OCI-LY3 (cell line): ENCODE data around the gene ARHGAP26.

ENCODE experiments used
- H2AFZ ChIP-seq: fragments of 200-600, 300-600 bp; shearing (Covaris generic); 2 replicates; pipeline ENCODE4 v1.6.0; 2014; ENCODE audit warnings: antibody characterized with exemption, low read depth, low read length
- H3K27ac ChIP-seq: fragments of 200-600, 300-600 bp; sonication (generic); 2 replicates; pipeline ENCODE4 v1.5.1; 2014; ENCODE audit warnings: mild to moderate bottlenecking, low read length, moderate library complexity, mixed read lengths
- H3K27me3 ChIP-seq: fragments of 200-600, 300-600 bp; sonication (generic); 2 replicates; pipeline ENCODE4 v1.6.1; 2014; ENCODE audit warnings: low read depth, low read length, mixed read lengths
- H3K36me3 ChIP-seq: fragments of 200-600, 300-600 bp; sonication (generic); replicated peaks from 2 replicates; pipeline ENCODE3; 2014; ENCODE audit warnings: low read depth, low read length, mixed read lengths
- H3K4me1 ChIP-seq: fragments of 300-600, 200-600 bp; sonication (generic); 2 replicates; pipeline ENCODE4 v1.6.1; 2014; ENCODE audit warnings: low read length, mixed read lengths
- H3K4me2 ChIP-seq: fragments of 200-600, 300-600 bp; sonication (generic); 2 replicates; pipeline ENCODE4 v1.6.1; 2014; ENCODE audit warnings: low read length, mixed read lengths
- H3K4me3 ChIP-seq: fragments of 300-600, 200-600 bp; sonication (generic); 2 replicates; pipeline ENCODE4 v1.5.1; 2014; ENCODE audit warnings: antibody characterized with exemption, mild to moderate bottlenecking, low read length, moderate library complexity
- H3K79me2 ChIP-seq: fragments of 300-600, 200-600 bp; shearing (Covaris generic); 2 replicates; pipeline ENCODE4 v1.6.1; 2014; ENCODE audit warnings: mild to moderate bottlenecking, low read length, mixed read lengths
- H3K9ac ChIP-seq: fragments of 300-600, 200-600 bp; shearing (Covaris generic); 2 replicates; pipeline ENCODE4 v1.6.0; 2014; ENCODE audit warnings: mild to moderate bottlenecking, low read length, moderate library complexity
- H3K9me3 ChIP-seq: fragments of 200-600, 300-600 bp; shearing (Covaris generic); 2 replicates; pipeline ENCODE4 v1.6.1; 2014; ENCODE audit warnings: low read length, mixed read lengths; ENCODE audit not compliant: insufficient read depth
- H4K20me1 ChIP-seq: fragments of 200-600, 300-600 bp; sonication (generic); 2 replicates; pipeline ENCODE4 v1.6.1; 2016; ENCODE audit warnings: low read length, mixed read lengths; ENCODE audit not compliant: insufficient read depth
- EZH2phosphoT487 ChIP-seq: fragments of 200-600 bp; shearing (Covaris generic); IDR thresholded peaks from 2 replicates; pipeline ENCODE4 v1.6.1; 2018; ENCODE audit warnings: antibody characterized with exemption, mixed run types, low read depth
- TF ChIP-seq, protein P1 (sequence below): fragments of 200-600, 300-600 bp; sonication (generic); IDR thresholded peaks from 2 replicates; pipeline ENCODE4 v1.5.1; 2014; ENCODE audit warnings: antibody characterized with exemption, low read length, low read depth

The ARHGAP26 gene

GRCh38 chr5:143129910-143130612 lies 359.9 kb downstream of the ARHGAP26 start:
- Histone ChIP-seq H3K9ac (no peak overlapping the region), H3K36me3 (no peaks in the 10 kb centered on the region), H3K27me3 (no peaks in the 10 kb centered on the region), H3K9me3 (no peaks in the 10 kb centered on the region), H3K79me2 (no peaks in the 10 kb centered on the region), H3K4me3 (no peak overlapping the region), H3K4me2 (no peak overlapping the region), H3K4me1 (peaks cover 9% of the 10 kb centered on the region), H3K27ac (no peak overlapping the region), H2AFZ (no peak overlapping the region), H4K20me1 (no peaks in the 10 kb centered on the region)
- TF ChIP-seq, protein P1, sequence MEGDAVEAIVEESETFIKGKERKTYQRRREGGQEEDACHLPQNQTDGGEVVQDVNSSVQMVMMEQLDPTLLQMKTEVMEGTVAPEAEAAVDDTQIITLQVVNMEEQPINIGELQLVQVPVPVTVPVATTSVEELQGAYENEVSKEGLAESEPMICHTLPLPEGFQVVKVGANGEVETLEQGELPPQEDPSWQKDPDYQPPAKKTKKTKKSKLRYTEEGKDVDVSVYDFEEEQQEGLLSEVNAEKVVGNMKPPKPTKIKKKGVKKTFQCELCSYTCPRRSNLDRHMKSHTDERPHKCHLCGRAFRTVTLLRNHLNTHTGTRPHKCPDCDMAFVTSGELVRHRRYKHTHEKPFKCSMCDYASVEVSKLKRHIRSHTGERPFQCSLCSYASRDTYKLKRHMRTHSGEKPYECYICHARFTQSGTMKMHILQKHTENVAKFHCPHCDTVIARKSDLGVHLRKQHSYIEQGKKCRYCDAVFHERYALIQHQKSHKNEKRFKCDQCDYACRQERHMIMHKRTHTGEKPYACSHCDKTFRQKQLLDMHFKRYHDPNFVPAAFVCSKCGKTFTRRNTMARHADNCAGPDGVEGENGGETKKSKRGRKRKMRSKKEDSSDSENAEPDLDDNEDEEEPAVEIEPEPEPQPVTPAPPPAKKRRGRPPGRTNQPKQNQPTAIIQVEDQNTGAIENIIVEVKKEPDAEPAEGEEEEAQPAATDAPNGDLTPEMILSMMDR: no peak

DNA sequence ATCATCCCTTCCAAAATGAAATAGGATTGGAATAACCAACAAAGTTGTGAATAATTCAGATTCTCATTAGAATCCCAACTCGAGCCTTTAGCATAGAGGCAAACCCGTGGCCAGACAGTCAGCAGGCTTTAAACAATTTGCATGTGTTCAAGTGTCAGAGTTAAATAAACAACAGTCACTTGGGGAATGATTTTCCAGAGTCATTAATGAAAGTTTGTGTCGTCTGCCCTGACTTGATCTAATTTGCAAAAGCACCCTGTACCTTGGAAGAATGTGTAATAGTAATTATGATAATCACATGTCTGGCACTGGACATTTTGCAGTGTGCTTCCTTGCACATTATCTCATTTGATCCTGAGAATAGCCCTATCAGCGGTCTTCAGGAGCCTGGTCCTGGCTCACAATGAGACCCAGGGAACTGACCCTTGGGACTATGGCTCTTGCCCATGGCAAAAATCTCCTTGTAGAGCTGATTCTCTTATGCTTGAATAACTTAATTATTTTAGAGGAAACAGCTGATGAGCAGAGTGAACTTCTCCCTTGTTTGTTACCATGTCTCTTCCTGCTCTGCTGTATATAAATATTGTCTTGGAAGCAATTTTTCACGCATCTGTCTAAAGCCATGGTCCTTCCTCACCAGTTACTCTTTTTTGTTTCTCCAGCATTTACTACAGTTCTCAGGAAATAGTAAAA lies 360.6 kb downstream of the ARHGAP26 start:
- TF ChIP-seq EZH2phosphoT487: no peak
- TF ChIP-seq, protein P1: no peak
- Histone ChIP-seq H3K27me3 (no peaks in the 10 kb centered on the region), H3K4me1 (peaks cover 13% of the 10 kb centered on the region), H4K20me1 (no peaks in the 10 kb centered on the region), H3K9ac (no peak overlapping the region), H3K79me2 (no peaks in the 10 kb centered on the region), H3K4me2 (no peak overlapping the region), H3K36me3 (no peaks in the 10 kb centered on the region), H2AFZ (no peak overlapping the region), H3K9me3 (no peaks in the 10 kb centered on the region), H3K27ac (no peak overlapping the region), H3K4me3 (no peak overlapping the region)

GRCh38 chr5:143131972-143132371 lies 361.8 kb downstream of the ARHGAP26 start:
- Histone ChIP-seq H3K79me2 (no peaks in the 10 kb centered on the region), H3K4me1 (peaks cover 13% of the 10 kb centered on the region), H3K36me3 (no peaks in the 10 kb centered on the region), H2AFZ (no peak overlapping the region), H3K9me3 (no peaks in the 10 kb centered on the region), H3K27me3 (no peaks in the 10 kb centered on the region), H3K4me2 (no peak overlapping the region), H3K9ac (no peak overlapping the region), H4K20me1 (no peaks in the 10 kb centered on the region), H3K4me3 (no peak overlapping the region), H3K27ac (no peak overlapping the region)
- TF ChIP-seq EZH2phosphoT487: no peak

DNA sequence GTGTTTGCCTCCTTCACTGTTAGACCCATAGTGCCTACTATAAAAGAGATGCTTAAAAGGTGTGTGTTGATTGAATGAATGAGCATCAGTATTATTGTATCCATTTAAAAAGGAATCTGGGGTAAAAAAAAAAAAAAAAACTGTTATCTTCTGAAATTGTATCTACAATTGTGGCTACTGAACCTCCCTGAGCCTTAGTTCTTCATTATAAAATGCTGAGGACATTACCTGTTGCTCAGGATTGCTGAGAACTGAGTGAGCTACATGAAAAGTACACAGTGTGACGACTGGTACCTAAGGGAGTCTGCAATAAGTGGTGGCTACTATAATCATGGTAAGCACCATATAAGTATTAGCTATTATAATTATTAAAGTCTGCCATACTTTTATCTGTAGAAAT lies 362.6 kb downstream of the ARHGAP26 start:
- Histone ChIP-seq H3K9ac (no peak overlapping the region), H3K79me2 (no peaks in the 10 kb centered on the region), H3K27me3 (no peaks in the 10 kb centered on the region), H3K4me3 (no peak overlapping the region), H2AFZ (no peak overlapping the region), H3K9me3 (no peaks in the 10 kb centered on the region), H3K4me1 (peaks cover 13% of the 10 kb centered on the region), H3K4me2 (no peak overlapping the region), H3K27ac (no peak overlapping the region), H3K36me3 (no peaks in the 10 kb centered on the region), H4K20me1 (no peaks in the 10 kb centered on the region)
- TF ChIP-seq, protein P1: no peak
- TF ChIP-seq EZH2phosphoT487: no peak
